Tibial nerve (tissue), 3 donors: ENCODE measurements around the gene RNFT1.

Experiments used
- POLR2A ChIP-seq, 2 donors: fragments of 450-650 bp; IDR thresholded peaks; one replicate each; pipeline ENCODE4 v1.6.1; 2017; ENCODE audit warnings: antibody characterized with exemption in 2 of 2, mild to moderate bottlenecking in 2 of 2, moderate library complexity in 2 of 2
- TF ChIP-seq, protein P1 (sequence below), 5 experiments: fragments of 200-600 bp in 3 of 5; fragments of 450-650 bp in 2 of 5; sonication (generic) in 3 of 5; IDR thresholded peaks; one replicate each; pipeline ENCODE4 v1.5.1; 2016 to 2019; ENCODE audit warnings: antibody characterized with exemption in 5 of 5, mild to moderate bottlenecking in 3 of 5, moderate library complexity in 2 of 5

GRCh38 chr17:59963738-59964481, 630 bp downstream of the RNFT1 start:
- no peak for TF ChIP-seq POLR2A (IDR thresholded peaks at IDR 0.05)
- TF ChIP-seq, protein P1, sequence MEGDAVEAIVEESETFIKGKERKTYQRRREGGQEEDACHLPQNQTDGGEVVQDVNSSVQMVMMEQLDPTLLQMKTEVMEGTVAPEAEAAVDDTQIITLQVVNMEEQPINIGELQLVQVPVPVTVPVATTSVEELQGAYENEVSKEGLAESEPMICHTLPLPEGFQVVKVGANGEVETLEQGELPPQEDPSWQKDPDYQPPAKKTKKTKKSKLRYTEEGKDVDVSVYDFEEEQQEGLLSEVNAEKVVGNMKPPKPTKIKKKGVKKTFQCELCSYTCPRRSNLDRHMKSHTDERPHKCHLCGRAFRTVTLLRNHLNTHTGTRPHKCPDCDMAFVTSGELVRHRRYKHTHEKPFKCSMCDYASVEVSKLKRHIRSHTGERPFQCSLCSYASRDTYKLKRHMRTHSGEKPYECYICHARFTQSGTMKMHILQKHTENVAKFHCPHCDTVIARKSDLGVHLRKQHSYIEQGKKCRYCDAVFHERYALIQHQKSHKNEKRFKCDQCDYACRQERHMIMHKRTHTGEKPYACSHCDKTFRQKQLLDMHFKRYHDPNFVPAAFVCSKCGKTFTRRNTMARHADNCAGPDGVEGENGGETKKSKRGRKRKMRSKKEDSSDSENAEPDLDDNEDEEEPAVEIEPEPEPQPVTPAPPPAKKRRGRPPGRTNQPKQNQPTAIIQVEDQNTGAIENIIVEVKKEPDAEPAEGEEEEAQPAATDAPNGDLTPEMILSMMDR (IDR thresholded peaks at IDR 0.05), result no peak
